HG03139 (cell line): Measurements from ENCODE around the gene SMG7.

Experiments used
- ATAC-seq: cut with Tn5 transposase; IDR thresholded peaks from one replicate; pipeline ENCODE4 v1.9.1; 2021; ENCODE audit not compliant: unreplicated experiment

Gene SMG7

DNA sequence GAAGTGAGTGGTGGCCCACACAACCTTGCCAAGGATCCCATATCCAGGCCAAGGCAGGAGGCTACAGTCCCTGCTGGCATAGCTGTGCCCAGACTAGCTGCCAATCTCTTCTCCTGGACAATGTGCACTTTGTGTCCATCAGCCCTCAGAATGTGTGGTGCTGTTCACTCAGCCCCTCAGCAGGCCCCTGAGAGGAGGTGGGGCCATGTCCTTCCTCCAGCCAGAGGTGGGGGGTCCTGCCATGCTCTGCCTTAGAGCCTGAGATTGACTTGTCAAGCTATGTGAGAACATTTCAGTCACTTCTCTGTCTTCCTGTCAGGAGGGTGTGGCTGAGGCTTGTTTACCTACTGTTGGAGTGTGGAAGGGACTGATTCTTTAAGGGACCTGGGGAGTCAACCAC lies 116.5 kb downstream of the SMG7 start:
- ATAC-seq, result no peak

DNA sequence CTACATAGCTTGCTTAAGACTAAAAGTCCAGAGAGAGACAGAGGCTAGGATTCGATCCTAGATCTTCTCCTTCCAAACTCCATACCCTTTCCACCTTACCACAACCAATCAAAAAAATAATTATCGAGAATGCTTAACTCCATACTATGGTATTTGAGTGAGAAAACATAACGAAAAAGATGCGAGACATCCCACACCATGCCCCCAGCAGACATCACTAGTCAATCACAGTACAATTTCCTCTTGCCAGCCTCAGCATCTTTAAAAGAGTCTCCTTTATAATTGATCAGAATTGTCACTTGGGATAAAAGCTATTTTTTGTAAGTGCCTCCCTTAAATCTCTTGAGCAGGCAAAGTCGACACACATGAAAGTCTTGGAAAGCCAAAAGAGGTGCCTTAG lies 117.1 kb downstream of the SMG7 start:
- no peak for ATAC-seq

DNA sequence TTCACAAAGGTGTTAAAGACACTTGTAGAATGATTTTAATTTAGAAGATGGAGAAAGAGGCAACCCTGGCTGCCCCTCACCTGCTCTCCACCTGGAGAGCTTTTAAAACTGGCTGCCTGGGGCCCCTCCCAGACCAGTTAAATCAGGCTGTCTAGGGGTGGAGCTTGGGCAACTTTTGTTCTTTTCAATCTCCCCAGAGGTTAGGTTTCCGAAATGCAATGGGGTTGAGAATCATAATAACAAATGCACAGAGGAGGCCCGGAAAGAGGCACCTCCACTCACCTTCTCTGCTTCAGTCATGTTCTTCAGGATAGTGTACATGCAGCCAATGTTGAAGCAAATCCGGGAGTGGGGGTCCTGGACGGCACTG lies 117.6 kb downstream of the SMG7 start:
- no peak for ATAC-seq

DNA sequence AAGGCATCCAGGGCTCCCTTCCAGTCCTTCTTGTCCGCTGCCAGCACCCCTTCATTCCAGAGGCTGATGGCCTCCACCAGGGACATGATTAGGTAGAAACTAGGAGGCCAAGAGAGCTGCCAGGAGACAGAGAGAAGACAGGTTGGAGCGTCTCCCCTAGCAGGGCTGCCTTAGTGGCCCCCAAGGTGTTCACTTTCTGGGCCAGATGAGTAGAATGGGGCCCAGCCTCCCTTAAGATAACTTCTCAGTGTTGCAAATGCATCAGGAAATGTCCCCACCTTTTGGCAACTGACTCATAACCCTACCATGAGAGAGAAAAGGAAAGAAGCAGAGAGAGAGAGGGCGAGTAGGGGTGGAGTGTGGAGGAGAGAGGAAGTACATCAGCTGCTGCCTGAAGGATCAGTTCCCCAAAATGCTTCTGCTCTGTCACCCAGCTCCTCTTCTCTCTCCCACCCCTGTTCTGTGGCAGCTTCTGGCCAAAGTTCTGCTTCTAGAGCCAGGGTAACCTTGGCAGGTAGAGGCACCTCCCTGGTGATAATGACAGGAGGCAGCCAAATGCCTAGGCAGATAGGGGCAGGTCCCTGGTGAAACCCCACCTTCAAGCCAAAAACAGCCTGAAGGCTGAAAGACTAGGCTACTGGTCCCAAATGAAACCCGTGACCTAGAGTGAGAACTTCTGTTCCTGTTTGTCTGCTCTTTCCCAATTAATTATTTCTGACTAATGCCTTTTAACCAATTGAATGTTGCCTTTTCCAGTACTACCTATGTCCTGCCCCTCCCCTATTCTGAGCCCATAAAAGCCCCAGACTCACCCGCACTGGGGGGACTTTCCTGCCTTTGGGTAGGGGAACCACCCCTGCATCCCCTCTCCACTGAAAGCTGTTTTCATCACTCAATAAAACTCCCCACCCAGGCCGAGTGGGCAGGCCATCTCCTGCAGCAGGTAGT lies 118.2 kb downstream of the SMG7 start, which contains the start of gene NCF2:
Gene NCF2 (minus strand): TSS at position 216 of the 948 bp plus-strand sequence. CDS start 130 bp downstream, at position 86.
- peak; percentile 85 for ATAC-seq

DNA sequence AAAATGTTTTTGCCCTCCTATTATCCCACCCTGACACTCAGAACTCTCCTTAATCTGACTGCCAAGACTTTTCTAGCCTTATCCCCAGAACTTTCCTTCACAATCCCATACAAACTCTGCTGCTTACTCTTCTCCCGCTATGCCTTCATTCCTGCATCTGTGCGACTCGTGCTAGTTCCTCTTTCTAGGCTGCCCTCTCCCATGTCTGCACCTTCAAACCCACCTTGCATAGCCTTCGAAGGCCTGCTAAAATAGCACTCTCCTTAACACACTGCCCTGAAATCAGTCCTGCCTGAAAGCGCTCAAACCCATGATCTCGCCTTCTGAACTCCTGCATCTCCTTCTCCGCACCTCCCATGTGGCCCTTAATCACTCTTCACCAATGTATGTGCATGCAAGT lies 120.4 kb downstream of the SMG7 start:
- no peak for ATAC-seq

DNA sequence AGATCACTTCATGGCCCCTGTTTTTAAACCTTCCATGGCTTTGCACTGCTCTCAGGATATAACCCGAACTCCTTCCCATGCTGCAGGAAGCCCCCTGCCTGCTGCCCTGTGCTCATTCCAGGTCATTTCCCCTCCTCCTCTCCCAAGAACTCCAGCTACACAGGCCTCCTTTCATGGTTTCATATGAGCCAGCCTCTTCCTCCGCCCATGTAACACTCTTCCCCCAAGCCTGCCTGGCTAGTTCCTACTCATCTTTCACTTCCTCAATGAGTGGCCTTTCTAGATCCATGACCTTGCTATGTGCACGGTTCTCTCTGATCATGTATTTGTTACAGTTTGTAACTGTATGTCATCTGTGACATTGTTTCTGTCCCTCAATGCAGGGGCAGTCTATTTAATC lies 121.1 kb downstream of the SMG7 start:
- no peak for ATAC-seq

DNA sequence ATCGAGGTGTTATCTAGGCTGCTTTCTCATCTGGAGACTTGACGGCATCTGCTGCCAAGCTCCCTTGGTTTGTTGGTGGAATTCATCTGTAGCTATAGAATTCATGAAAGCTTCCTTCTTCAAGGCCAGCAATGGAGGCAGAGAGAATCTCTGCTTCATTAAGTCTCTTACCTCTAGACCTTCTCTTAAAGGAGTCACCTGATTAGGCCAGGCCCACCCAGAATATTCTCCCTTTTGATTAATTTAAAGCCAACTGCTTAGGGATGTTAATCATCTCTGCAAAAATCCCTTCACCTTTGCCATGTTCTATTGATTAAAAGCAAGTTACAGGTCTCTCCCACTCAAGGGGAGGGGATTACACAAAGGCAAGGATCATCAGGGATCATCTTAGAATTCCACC lies 123.2 kb downstream of the SMG7 start:
- no peak for ATAC-seq

DNA sequence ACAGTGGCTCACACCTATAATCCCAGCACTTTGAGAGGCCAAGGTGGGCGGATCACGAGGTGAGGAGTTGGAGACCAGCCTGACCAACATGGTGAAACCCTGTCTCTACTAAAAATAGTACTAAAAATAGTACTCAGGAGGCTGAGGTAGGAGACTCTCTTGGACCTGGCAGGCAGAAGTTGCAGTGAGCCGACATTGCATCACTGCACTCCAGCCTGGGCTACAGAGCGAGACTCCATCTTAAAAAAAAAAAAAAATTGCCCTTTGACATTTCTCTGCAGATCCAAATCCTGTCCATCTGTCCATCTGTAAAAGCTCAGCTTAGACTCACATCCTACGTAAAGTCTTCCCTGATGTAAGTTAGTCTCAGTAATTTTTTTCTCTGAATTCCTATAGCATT lies 124.2 kb downstream of the SMG7 start:
- no peak for ATAC-seq

DNA sequence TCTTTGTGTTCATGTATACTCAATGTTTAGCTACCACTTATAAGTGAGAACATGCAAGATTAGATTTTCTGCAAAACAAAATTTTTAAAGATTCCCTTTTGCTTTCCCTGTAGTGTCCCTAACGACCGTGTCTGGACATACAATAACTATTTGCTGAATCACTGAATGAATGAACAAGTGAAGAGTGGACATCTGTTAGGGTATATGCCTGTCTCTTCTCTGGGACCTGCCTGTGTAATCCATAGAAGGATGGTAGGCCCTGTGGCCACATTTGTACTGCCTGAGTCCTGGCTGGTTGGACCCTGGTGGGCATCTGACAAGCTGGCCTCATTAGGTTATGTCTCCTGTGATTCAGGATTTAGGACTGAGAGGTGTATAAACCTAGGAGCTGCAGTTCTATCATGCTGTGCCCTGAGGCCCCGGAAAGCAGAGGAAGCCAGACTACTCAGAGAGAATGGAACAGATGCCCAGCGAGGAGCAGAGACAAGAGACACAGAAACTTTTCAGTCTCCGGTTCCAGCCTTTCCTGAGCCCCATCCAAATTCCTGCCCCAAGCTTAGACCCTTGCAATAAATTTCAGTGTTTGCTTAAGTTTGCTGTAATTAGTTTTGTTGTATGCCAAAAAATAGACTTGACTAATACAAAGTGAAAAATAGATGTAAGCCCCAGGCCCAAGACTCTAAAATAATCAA lies 125.5 kb downstream of the SMG7 start:
- ATAC-seq, result no peak

DNA sequence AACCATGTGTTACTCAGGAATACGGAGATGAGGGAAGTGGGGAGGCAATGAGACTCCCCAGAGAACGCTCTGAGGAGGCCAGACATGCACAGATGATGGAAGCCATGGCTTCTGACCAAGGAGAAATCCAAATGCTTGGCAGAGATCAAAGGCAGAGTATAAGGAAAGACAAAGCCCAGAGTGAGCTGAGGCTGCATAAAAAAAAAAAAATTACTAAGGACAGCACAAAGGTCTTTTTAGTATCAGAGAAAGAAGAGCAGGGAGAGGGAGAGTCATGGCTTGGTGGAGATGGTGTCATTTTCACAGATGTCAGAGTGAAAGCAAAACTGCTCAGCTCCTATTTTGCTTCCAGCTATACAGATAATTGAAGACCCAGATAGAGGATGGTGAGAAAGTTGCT lies 126.1 kb downstream of the SMG7 start:
- ATAC-seq, result peak; percentile 53

DNA sequence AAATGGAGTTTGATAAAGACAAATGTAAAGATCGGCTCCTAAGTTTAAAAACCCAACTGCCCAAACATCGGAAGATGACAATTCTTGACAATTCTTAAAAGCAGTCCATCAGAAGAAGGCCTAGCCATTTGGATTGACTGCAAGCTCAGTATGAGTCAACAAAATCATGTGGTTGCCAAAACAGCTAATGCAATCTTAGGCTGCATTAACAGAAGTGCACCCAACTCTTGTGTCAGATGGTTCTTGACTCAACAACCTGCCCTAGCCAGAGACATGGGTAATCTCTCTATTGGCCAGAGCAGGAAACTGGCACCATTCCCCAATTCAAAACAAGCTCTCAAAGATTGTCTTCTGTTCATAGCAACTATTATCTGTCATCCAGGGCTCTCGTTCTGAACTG lies 127.8 kb downstream of the SMG7 start:
- no peak for ATAC-seq

DNA sequence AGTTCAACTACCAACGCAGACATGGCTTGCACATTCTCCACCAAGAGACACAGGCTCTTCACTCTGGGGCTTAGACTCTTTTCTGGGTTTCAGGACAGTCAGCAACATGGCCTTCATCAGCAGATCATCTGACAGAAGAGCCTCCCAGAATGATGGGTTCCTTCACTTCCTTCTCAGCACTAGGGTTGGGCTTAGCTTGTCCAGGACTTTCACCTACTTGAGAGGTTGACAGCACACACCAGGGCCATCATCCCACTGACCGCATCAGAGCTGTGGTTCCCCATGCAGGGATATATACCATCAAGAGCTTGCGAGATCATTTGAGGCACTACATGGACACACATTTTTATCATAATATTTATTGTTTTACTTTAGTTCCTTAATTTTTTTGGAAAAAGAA lies 128.3 kb downstream of the SMG7 start:
- ATAC-seq, result no peak

DNA sequence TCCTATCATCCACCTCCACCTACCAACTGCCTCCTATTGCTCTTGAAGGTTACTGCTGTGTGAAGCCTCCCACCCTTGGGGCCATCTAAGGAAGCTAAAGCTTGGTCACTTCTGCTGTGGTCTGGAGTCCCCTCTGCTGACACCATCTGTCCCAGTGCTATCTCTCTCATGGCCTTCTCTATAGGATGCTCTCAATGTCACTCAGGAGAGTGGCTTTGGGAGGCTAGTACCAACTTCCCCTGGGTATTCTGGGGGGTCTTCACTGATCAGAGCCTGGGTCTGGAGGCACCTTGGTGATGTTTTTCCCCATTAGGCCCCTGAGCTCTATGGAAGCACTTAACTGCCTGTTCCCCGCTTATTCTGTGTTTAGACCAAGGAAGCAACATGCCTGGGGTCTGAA lies 130.2 kb downstream of the SMG7 start:
- ATAC-seq, result no peak
